ENCODE data around the gene SNX3.
A peak's percentile ranks its signal among the peaks of the same experiment; 100 is the strongest.
"Not testable (repeated sequence)": the region's sequence is repeated elsewhere in the genome, so short reads cannot be mapped to it uniquely, and the experiment has no call there.

Gene SNX3

GRCh38 chr6:108260809-108261569, at the start of gene SNX3:
Gene SNX3, minus strand, starts transcription at chr6:108261040. Its CDS starts 119 bp downstream, at chr6:108260921.
- peak; percentile 87 for DNase-seq

GRCh38 chr6:108309844-108310243, 49.0 kb upstream of the SNX3 start:
- no peak for DNase-seq

- not testable (repeated sequence) for DNase-seq
Measured at GRCh38 chr6:108308641-108309040, 47.8 kb upstream of the SNX3 start.

GRCh38 chr6:108304646-108305045, 43.8 kb upstream of the SNX3 start:
- DNase-seq: no peak

- no peak for DNase-seq
Measured at GRCh38 chr6:108302386-108302785, 41.5 kb upstream of the SNX3 start.

GRCh38 chr6:108295676-108296075, 34.8 kb upstream of the SNX3 start:
- DNase-seq: no peak

GRCh38 chr6:108294727-108295625, 34.1 kb upstream of the SNX3 start, which contains the start of gene AFG1L:
Gene AFG1L, plus strand, starts transcription at chr6:108295054. Its CDS starts 26 bp downstream, at chr6:108295080.
- DNase-seq: peak; percentile 88

- DNase-seq: no peak
Measured at GRCh38 chr6:108294297-108294726, 33.5 kb upstream of the SNX3 start.

- no peak for DNase-seq
Measured at GRCh38 chr6:108293527-108294296, 32.9 kb upstream of the SNX3 start.

GRCh38 chr6:108292561-108292960, 31.7 kb upstream of the SNX3 start:
- not testable (repeated sequence) for DNase-seq

- no peak for DNase-seq
Measured at GRCh38 chr6:108291091-108291490, 30.3 kb upstream of the SNX3 start.

GRCh38 chr6:108288742-108289141, 27.9 kb upstream of the SNX3 start:
- DNase-seq: no peak

GRCh38 chr6:108287373-108287772, 26.5 kb upstream of the SNX3 start:
- DNase-seq: no peak

- no peak for DNase-seq
Measured at GRCh38 chr6:108286366-108286765, 25.5 kb upstream of the SNX3 start.

- no peak for DNase-seq
Measured at GRCh38 chr6:108285381-108285780, 24.5 kb upstream of the SNX3 start.

GRCh38 chr6:108277831-108278230, 17.0 kb upstream of the SNX3 start:
- no peak for DNase-seq

- no peak for DNase-seq
Measured at GRCh38 chr6:108277295-108277694, 16.5 kb upstream of the SNX3 start.

- no peak for DNase-seq
Measured at GRCh38 chr6:108275976-108276375, 15.1 kb upstream of the SNX3 start.

GRCh38 chr6:108274546-108274945, 13.7 kb upstream of the SNX3 start:
- DNase-seq: no peak

- DNase-seq: not testable (repeated sequence)
Measured at GRCh38 chr6:108269955-108270354, 9.1 kb upstream of the SNX3 start.

GRCh38 chr6:108268845-108269244, 8.0 kb upstream of the SNX3 start:
- no peak for DNase-seq

GRCh38 chr6:108263371-108263770, 2.5 kb upstream of the SNX3 start:
- no peak for DNase-seq
